Activated naive CD8-positive, alpha-beta T cell treated with anti-CD3 and anti-CD28 coated beads, Interleukin-2, amount 50 U/mL, for 24 hours (primary cell): ENCODE data around the gene ZSWIM7.

Experiments used
- ATAC-seq: fragments of 150-1000 bp; cut with Tn5 transposase; one replicate; pipeline ENCODE4 v1.10.0; 2021
- DNase-seq: peaks from one replicate; pipeline ENCODE4 v3.0.0; 2021
- H3K27ac Mint-ChIP-seq: one replicate; pipeline ENCODE4 v1.8.0; 2021; ENCODE audit warnings: mild to moderate bottlenecking, mixed read lengths
- H3K27me3 Mint-ChIP-seq: one replicate; pipeline ENCODE4 v1.8.0; 2021; ENCODE audit warnings: mixed read lengths
- H3K36me3 Mint-ChIP-seq: one replicate; pipeline ENCODE4 v1.8.0; 2021; ENCODE audit warnings: low read depth, mixed read lengths
- H3K4me1 Mint-ChIP-seq: one replicate; pipeline ENCODE4 v1.8.0; 2021; ENCODE audit warnings: mixed read lengths
- H3K4me3 Mint-ChIP-seq: one replicate; pipeline ENCODE4 v1.8.0; 2021; ENCODE audit warnings: mild to moderate bottlenecking, moderate library complexity, mixed read lengths
- H3K9me3 Mint-ChIP-seq: one replicate; pipeline ENCODE4 v1.8.0; 2021; ENCODE audit warnings: mixed read lengths

The ZSWIM7 gene

GRCh38 chr17:15973016-15973415, 26.5 kb downstream of the ZSWIM7 start:
- Mint-ChIP-seq H3K27ac (no peak overlapping the region), H3K9me3 (no peaks in the 10 kb centered on the region), H3K36me3 (peaks cover 15% of the 10 kb centered on the region), H3K4me1 (no peaks in the 10 kb centered on the region), H3K4me3 (no peak overlapping the region), H3K27me3 (peaks cover 2% of the 10 kb centered on the region)
- peak; percentile 54 for ATAC-seq
- no peak for DNase-seq

GRCh38 chr17:15972497-15972951, 27.0 kb downstream of the ZSWIM7 start:
- no peak overlapping the region for H3K4me3 Mint-ChIP-seq
- H3K27ac Mint-ChIP-seq, result no peak overlapping the region
- H3K27me3 Mint-ChIP-seq, result peaks cover 3% of the 10 kb centered on the region
- H3K4me1 Mint-ChIP-seq, result peaks cover 3% of the 10 kb centered on the region
- H3K9me3 Mint-ChIP-seq, result no peaks in the 10 kb centered on the region
- H3K36me3 Mint-ChIP-seq, result peaks cover 11% of the 10 kb centered on the region
- DNase-seq (no peak), ATAC-seq (no peak)

- peaks cover 3% of the 10 kb centered on the region for H3K27me3 Mint-ChIP-seq
- H3K36me3 Mint-ChIP-seq, result peaks cover 7% of the 10 kb centered on the region
- no peak for ATAC-seq
- peak overlapping the region; percentile 28 for H3K27ac Mint-ChIP-seq
- no peak overlapping the region for H3K4me3 Mint-ChIP-seq
- DNase-seq, result no peak
- H3K4me1 Mint-ChIP-seq, result peaks cover 3% of the 10 kb centered on the region
- H3K9me3 Mint-ChIP-seq, result no peaks in the 10 kb centered on the region
These were observed 27.6 kb downstream of the ZSWIM7 start for GRCh38 chr17:15971882-15972281.

GRCh38 chr17:15971098-15971678, 28.3 kb downstream of the ZSWIM7 start:
- Mint-ChIP-seq H3K27me3 (peaks cover 5% of the 10 kb centered on the region), H3K36me3 (peaks cover 4% of the 10 kb centered on the region), H3K27ac (no peak overlapping the region), H3K9me3 (no peaks in the 10 kb centered on the region), H3K4me3 (no peak overlapping the region), H3K4me1 (peaks cover 7% of the 10 kb centered on the region)
- ATAC-seq (no peak), DNase-seq (no peak)

- Mint-ChIP-seq H3K27ac (no peak overlapping the region), H3K27me3 (peaks cover 5% of the 10 kb centered on the region), H3K4me1 (peaks cover 7% of the 10 kb centered on the region), H3K9me3 (no peaks in the 10 kb centered on the region), H3K36me3 (peaks cover 4% of the 10 kb centered on the region), H3K4me3 (no peak overlapping the region)
- DNase-seq, result no peak
- no peak for ATAC-seq
These were observed 29.0 kb downstream of the ZSWIM7 start for GRCh38 chr17:15970500-15970899.

GRCh38 chr17:15969463-15969862, 30.0 kb downstream of the ZSWIM7 start:
- no peak for ATAC-seq
- peaks cover 7% of the 10 kb centered on the region for H3K4me1 Mint-ChIP-seq
- H3K4me3 Mint-ChIP-seq, result no peak overlapping the region
- peaks cover 5% of the 10 kb centered on the region for H3K27me3 Mint-ChIP-seq
- no peak for DNase-seq
- H3K27ac Mint-ChIP-seq, result no peak overlapping the region
- H3K36me3 Mint-ChIP-seq, result no peaks in the 10 kb centered on the region
- no peaks in the 10 kb centered on the region for H3K9me3 Mint-ChIP-seq

GRCh38 chr17:15967706-15968399, 31.7 kb downstream of the ZSWIM7 start:
- Mint-ChIP-seq H3K4me1 (peaks cover 10% of the 10 kb centered on the region), H3K27me3 (peaks cover 5% of the 10 kb centered on the region), H3K4me3 (no peak overlapping the region), H3K36me3 (no peaks in the 10 kb centered on the region), H3K9me3 (no peaks in the 10 kb centered on the region), H3K27ac (no peak overlapping the region)
- DNase-seq, result no peak
- ATAC-seq, result no peak

- DNase-seq (no peak), ATAC-seq (no peak)
- Mint-ChIP-seq H3K27ac (no peak overlapping the region), H3K9me3 (no peaks in the 10 kb centered on the region), H3K27me3 (peaks cover 5% of the 10 kb centered on the region), H3K4me3 (no peak overlapping the region), H3K4me1 (peaks cover 10% of the 10 kb centered on the region), H3K36me3 (no peaks in the 10 kb centered on the region)
These were observed 32.6 kb downstream of the ZSWIM7 start for GRCh38 chr17:15966879-15967248.

GRCh38 chr17:15966183-15966878, 33.2 kb downstream of the ZSWIM7 start:
- H3K27ac Mint-ChIP-seq, result no peak overlapping the region
- no peaks in the 10 kb centered on the region for H3K36me3 Mint-ChIP-seq
- peaks cover 9% of the 10 kb centered on the region for H3K27me3 Mint-ChIP-seq
- H3K4me3 Mint-ChIP-seq, result no peak overlapping the region
- H3K9me3 Mint-ChIP-seq, result no peaks in the 10 kb centered on the region
- no peak for DNase-seq
- no peak for ATAC-seq
- peaks cover 13% of the 10 kb centered on the region for H3K4me1 Mint-ChIP-seq

GRCh38 chr17:15965528-15965927, 34.0 kb downstream of the ZSWIM7 start:
- Mint-ChIP-seq H3K27ac (no peak overlapping the region), H3K9me3 (no peaks in the 10 kb centered on the region), H3K4me3 (no peak overlapping the region), H3K4me1 (peaks cover 16% of the 10 kb centered on the region), H3K36me3 (no peaks in the 10 kb centered on the region), H3K27me3 (peaks cover 9% of the 10 kb centered on the region)
- DNase-seq (no peak), ATAC-seq (no peak)

GRCh38 chr17:15963670-15964110, 35.8 kb downstream of the ZSWIM7 start:
- Mint-ChIP-seq H3K27me3 (peaks cover 8% of the 10 kb centered on the region), H3K27ac (no peak overlapping the region), H3K9me3 (no peaks in the 10 kb centered on the region), H3K4me1 (peaks cover 30% of the 10 kb centered on the region), H3K4me3 (no peak overlapping the region), H3K36me3 (no peaks in the 10 kb centered on the region)
- DNase-seq, result no peak
- no peak for ATAC-seq

GRCh38 chr17:15958484-15958854, 41.0 kb downstream of the ZSWIM7 start:
- peak overlapping the region; percentile 70 for H3K27ac Mint-ChIP-seq
- H3K27me3 Mint-ChIP-seq, result peaks cover 29% of the 10 kb centered on the region
- peaks cover 49% of the 10 kb centered on the region for H3K4me1 Mint-ChIP-seq
- no peak for ATAC-seq
- peak overlapping the region; percentile 15 for H3K4me3 Mint-ChIP-seq
- no peak for DNase-seq
- H3K9me3 Mint-ChIP-seq, result no peaks in the 10 kb centered on the region
- H3K36me3 Mint-ChIP-seq, result no peaks in the 10 kb centered on the region

- peaks cover 29% of the 10 kb centered on the region for H3K27me3 Mint-ChIP-seq
- no peak for DNase-seq
These were observed 41.7 kb downstream of the ZSWIM7 start for GRCh38 chr17:15957608-15958307.

GRCh38 chr17:15957206-15957605, 42.3 kb downstream of the ZSWIM7 start:
- Mint-ChIP-seq H3K27me3 (peaks cover 29% of the 10 kb centered on the region), H3K4me1 (peaks cover 46% of the 10 kb centered on the region), H3K9me3 (no peaks in the 10 kb centered on the region), H3K4me3 (no peak overlapping the region), H3K27ac (peak overlapping the region; percentile 39), H3K36me3 (no peaks in the 10 kb centered on the region)
- DNase-seq (peak; percentile 26), ATAC-seq (peak; percentile 58)

More at GRCh38 chr17:15957608-15958307, 41.7 kb downstream of the ZSWIM7 start:
- peaks cover 46% of the 10 kb centered on the region for H3K4me1 Mint-ChIP-seq
- no peaks in the 10 kb centered on the region for H3K36me3 Mint-ChIP-seq
- H3K4me3 Mint-ChIP-seq, result no peak overlapping the region
- H3K9me3 Mint-ChIP-seq, result no peaks in the 10 kb centered on the region
- no peak for ATAC-seq
- peak overlapping the region; percentile 39 for H3K27ac Mint-ChIP-seq
